GM12864 (cell line): ENCODE measurements around the gene BPIFA2.
"Not testable (repeated sequence)": the region's sequence is repeated elsewhere in the genome, so short reads cannot be mapped to it uniquely, and the experiment has no call there.

Experiments
- DNase-seq: peaks from one replicate; pipeline ENCODE4 v3.0.0-alpha.2; 2011; ENCODE audit warnings: low read depth
- H3K4me3 ChIP-seq: 2 replicates; pipeline ENCODE4 v1.5.1; 2011; ENCODE audit warnings: mild to moderate bottlenecking, low read depth, low read length, control low read depth
- TF ChIP-seq, protein P1 (sequence below): IDR thresholded peaks from 2 replicates; pipeline ENCODE4 v1.5.1; 2011; ENCODE audit warnings: low read depth, mild to moderate bottlenecking, moderate library complexity, low read length, control low read depth, inconsistent platforms; ENCODE audit errors: missing control alignments

BPIFA2 gene

GRCh38 chr20:33167859-33168258, at the start of gene BPIFA2:
BPIFA2 (plus strand) TSS chr20:33168159; CDS start chr20:33169146, 987 bp downstream.
- no peak within 1 kb of the TSS for H3K4me3 ChIP-seq
- TF ChIP-seq, protein P1, sequence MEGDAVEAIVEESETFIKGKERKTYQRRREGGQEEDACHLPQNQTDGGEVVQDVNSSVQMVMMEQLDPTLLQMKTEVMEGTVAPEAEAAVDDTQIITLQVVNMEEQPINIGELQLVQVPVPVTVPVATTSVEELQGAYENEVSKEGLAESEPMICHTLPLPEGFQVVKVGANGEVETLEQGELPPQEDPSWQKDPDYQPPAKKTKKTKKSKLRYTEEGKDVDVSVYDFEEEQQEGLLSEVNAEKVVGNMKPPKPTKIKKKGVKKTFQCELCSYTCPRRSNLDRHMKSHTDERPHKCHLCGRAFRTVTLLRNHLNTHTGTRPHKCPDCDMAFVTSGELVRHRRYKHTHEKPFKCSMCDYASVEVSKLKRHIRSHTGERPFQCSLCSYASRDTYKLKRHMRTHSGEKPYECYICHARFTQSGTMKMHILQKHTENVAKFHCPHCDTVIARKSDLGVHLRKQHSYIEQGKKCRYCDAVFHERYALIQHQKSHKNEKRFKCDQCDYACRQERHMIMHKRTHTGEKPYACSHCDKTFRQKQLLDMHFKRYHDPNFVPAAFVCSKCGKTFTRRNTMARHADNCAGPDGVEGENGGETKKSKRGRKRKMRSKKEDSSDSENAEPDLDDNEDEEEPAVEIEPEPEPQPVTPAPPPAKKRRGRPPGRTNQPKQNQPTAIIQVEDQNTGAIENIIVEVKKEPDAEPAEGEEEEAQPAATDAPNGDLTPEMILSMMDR: no peak
- DNase-seq: no peak

DNA sequence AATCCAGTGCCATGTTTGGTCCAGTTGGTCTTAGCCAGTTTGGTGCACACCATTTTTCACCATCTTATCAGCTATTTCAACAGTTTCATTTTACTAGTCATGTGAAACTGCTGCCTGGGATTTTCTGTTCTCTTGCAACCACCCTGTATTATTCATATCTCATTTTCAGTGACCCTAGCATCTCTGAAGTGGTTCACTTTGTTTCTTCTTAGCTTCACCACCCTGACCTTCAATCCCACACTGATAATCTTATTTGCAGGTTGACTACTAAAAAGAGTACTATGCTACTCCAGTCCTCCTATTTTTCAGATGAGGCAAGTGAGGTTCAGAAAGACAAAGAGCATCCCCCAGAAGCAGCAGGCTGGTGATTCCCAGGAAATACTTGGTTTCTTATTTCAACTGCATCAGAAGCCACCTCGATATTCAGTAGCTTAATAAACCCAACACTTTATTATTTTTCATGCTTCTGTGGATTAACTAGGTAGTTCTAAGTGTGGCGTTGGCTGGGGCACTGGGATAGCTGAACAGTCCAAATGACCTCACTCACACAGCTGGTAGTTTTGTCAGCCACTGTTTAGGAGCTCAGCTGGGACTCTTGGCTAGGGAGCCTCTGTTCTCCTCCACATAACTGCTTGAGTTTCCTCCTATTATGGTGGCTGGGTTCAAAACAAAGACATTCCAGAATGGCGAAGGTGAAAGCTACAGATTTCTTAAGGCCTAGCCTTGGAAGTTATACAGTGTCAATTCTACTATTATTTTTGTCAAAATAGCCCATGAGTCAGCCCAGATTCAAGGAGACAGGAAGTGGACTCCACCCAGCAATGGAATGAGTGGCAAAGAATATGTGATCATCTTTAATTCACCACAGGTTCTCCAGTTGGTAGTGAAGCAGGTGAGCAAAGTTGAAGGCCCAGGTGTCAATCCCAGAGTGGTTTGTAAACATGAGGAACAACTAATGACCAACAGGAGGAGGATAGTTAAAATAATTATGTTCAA, 47.9 kb upstream of the BPIFA2 start:
- TF ChIP-seq, protein P1: no peak
- peak; percentile 10 for DNase-seq
- no peak overlapping the region for H3K4me3 ChIP-seq

- no peak overlapping the region for H3K4me3 ChIP-seq
- TF ChIP-seq, protein P1: no peak
- DNase-seq: no peak
Measured at GRCh38 chr20:33120934-33121333, 47.0 kb upstream of the BPIFA2 start.

DNA sequence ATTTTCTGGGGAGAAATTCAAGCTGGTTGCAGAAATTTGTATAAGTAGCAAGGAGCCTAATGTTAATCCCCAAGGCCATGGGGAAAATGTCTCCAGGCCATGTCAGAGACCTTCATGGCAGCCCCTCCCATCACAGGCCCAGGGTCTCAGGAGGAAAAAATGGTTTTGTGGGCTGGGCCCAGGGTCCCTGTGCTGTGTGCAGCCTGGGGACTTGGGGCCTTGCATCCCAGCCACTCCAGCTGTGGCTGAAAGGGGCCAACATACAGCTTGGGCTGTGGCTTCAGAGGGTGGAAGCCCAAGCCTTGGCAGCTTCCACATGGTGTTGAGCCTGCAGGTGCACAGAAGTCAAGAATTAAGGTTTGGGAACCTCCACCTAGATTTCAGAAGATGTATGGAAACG, 45.7 kb upstream of the BPIFA2 start:
- H3K4me3 ChIP-seq, DNase-seq: not testable (repeated sequence)

GRCh38 chr20:33124261-33124660, 43.7 kb upstream of the BPIFA2 start:
- no peak for DNase-seq
- TF ChIP-seq, protein P1: no peak

GRCh38 chr20:33124994-33125393, 43.0 kb upstream of the BPIFA2 start:
- DNase-seq: no peak
- H3K4me3 ChIP-seq: no peak overlapping the region
- TF ChIP-seq, protein P1: no peak

More at GRCh38 chr20:33124261-33124660, 43.7 kb upstream of the BPIFA2 start:
- no peak overlapping the region for H3K4me3 ChIP-seq

DNA sequence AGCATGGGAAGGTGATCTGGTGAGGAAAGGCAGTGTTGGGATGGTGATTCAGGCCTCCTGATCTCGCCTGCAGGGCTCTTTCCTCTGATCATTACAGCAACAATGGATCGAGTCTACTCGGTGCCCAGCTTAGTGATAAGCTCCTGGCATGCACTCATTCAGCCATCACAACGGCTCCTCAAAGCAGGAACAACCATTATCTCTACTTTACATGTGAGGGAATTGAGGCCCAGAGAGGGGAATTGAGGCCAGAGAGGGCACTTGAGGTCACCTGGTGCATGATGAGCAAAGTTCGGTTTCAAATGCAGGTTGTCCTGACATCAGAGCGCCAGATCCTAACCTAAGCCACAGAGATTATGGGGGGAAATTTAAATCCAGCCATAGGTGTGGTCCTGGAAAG, 42.0 kb upstream of the BPIFA2 start:
- DNase-seq: no peak
- no peak overlapping the region for H3K4me3 ChIP-seq
- TF ChIP-seq, protein P1: no peak
